ENCODE results near the gene ATG2B. TPM values are rescaled to one million over a fixed set of nuclear protein-coding genes. Genes with fewer than 3 reads are reported as not detected.

The ATG2B gene
- total and polyA plus RNA-seq, 2 experiments from 2014 or later, result 3.3 to 20.4 TPM

GRCh38 chr14:96338551-96338950 is 24.6 kb downstream of the ATG2B start:
- no peaks in the 10 kb centered on the region for H3K9me2 ChIP-seq (replicated peaks; ENCODE audit: insufficient read depth)
- no peak overlapping the region for H3K27ac ChIP-seq
- 95% methylated on average over 1 of the region's 1 CpG for WGBS (ENCODE audit: low lambda C conversion rate, missing lambda C conversion rate)
- H3K36me3 ChIP-seq (replicated peaks; ENCODE audit: insufficient read depth, low read depth), result peaks cover 4% of the 10 kb centered on the region
- H3K79me2 ChIP-seq, result no peaks in the 10 kb centered on the region
- TF ChIP-seq CTCF (IDR thresholded peaks at IDR 0.05; ENCODE audit: poor library complexity) (no peak), EZH2 (IDR thresholded peaks at IDR 0.05; ENCODE audit: borderline replicate concordance) (no peak), EZH2phosphoT487 (IDR thresholded peaks at IDR 0.05; ENCODE audit: low read depth, severe bottlenecking, unreplicated experiment) (no peak)
- H3K4me3 ChIP-seq, result no peak overlapping the region
- no peak for DNase-seq (ENCODE audit: low spot score)
- H3K27me3 ChIP-seq, result no peaks in the 10 kb centered on the region
- no peaks in the 10 kb centered on the region for H3K9me3 ChIP-seq (ENCODE audit: low read depth)
- no peak overlapping the region for H2AFZ ChIP-seq
- H4K20me1 ChIP-seq (ENCODE audit: insufficient read depth, poor library complexity, severe bottlenecking), result no peaks in the 10 kb centered on the region
- H3K4me2 ChIP-seq, result no peak overlapping the region
- H3K4me1 ChIP-seq (ENCODE audit: insufficient read depth), result no peaks in the 10 kb centered on the region

GRCh38 chr14:96324219-96324618 is 38.9 kb downstream of the ATG2B start:
- Histone ChIP-seq H3K27me3 (no peaks in the 10 kb centered on the region), H2AFZ (no peak overlapping the region), H3K79me2 (no peaks in the 10 kb centered on the region), H3K9me2 (replicated peaks; ENCODE audit: insufficient read depth) (no peaks in the 10 kb centered on the region), H3K9me3 (ENCODE audit: low read depth) (no peaks in the 10 kb centered on the region), H3K4me1 (ENCODE audit: insufficient read depth) (no peaks in the 10 kb centered on the region), H4K20me1 (ENCODE audit: insufficient read depth, poor library complexity, severe bottlenecking) (no peaks in the 10 kb centered on the region), H3K36me3 (replicated peaks; ENCODE audit: insufficient read depth, low read depth) (no peaks in the 10 kb centered on the region), H3K4me3 (no peak overlapping the region), H3K4me2 (no peak overlapping the region), H3K27ac (no peak overlapping the region)
- no peak for DNase-seq (ENCODE audit: low spot score)
- TF ChIP-seq CTCF (IDR thresholded peaks at IDR 0.05; ENCODE audit: poor library complexity), result no peak
- no peak for TF ChIP-seq EZH2phosphoT487 (IDR thresholded peaks at IDR 0.05; ENCODE audit: low read depth, severe bottlenecking, unreplicated experiment)
- TF ChIP-seq EZH2 (IDR thresholded peaks at IDR 0.05; ENCODE audit: borderline replicate concordance), result no peak
- WGBS (ENCODE audit: low lambda C conversion rate, missing lambda C conversion rate), result 96% methylated on average over 7 of the region's 7 CpGs

GRCh38 chr14:96320605-96321004 is 42.5 kb downstream of the ATG2B start:
- no peaks in the 10 kb centered on the region for H4K20me1 ChIP-seq (ENCODE audit: insufficient read depth, poor library complexity, severe bottlenecking)
- TF ChIP-seq CTCF (IDR thresholded peaks at IDR 0.05; ENCODE audit: poor library complexity) (no peak), EZH2 (IDR thresholded peaks at IDR 0.05; ENCODE audit: borderline replicate concordance) (no peak), EZH2phosphoT487 (IDR thresholded peaks at IDR 0.05; ENCODE audit: low read depth, severe bottlenecking, unreplicated experiment) (no peak)
- H3K4me2 ChIP-seq, result no peak overlapping the region
- WGBS (ENCODE audit: low lambda C conversion rate, missing lambda C conversion rate), result 100% methylated on average over 1 of the region's 1 CpG
- no peaks in the 10 kb centered on the region for H3K27me3 ChIP-seq
- no peak overlapping the region for H3K4me3 ChIP-seq
- H3K79me2 ChIP-seq, result no peaks in the 10 kb centered on the region
- no peak overlapping the region for H2AFZ ChIP-seq
- no peak overlapping the region for H3K27ac ChIP-seq
- DNase-seq (ENCODE audit: low spot score), result no peak
- no peaks in the 10 kb centered on the region for H3K36me3 ChIP-seq (replicated peaks; ENCODE audit: insufficient read depth, low read depth)
- no peaks in the 10 kb centered on the region for H3K9me2 ChIP-seq (replicated peaks; ENCODE audit: insufficient read depth)
- H3K4me1 ChIP-seq (ENCODE audit: insufficient read depth), result no peaks in the 10 kb centered on the region
- H3K9me3 ChIP-seq (ENCODE audit: low read depth), result no peaks in the 10 kb centered on the region

GRCh38 chr14:96318836-96319235 is 44.3 kb downstream of the ATG2B start:
- TF ChIP-seq CTCF (IDR thresholded peaks at IDR 0.05; ENCODE audit: poor library complexity) (no peak), EZH2phosphoT487 (IDR thresholded peaks at IDR 0.05; ENCODE audit: low read depth, severe bottlenecking, unreplicated experiment) (no peak), EZH2 (IDR thresholded peaks at IDR 0.05; ENCODE audit: borderline replicate concordance) (no peak)
- H3K36me3 ChIP-seq (replicated peaks; ENCODE audit: insufficient read depth, low read depth), result no peaks in the 10 kb centered on the region
- 92% methylated on average over 9 of the region's 9 CpGs for WGBS (ENCODE audit: low lambda C conversion rate, missing lambda C conversion rate)

More at GRCh38 chr14:96318836-96319235, 44.3 kb downstream of the ATG2B start:
- Histone ChIP-seq H3K27me3 (no peaks in the 10 kb centered on the region), H3K9me2 (replicated peaks; ENCODE audit: insufficient read depth) (no peaks in the 10 kb centered on the region), H3K9me3 (ENCODE audit: low read depth) (no peaks in the 10 kb centered on the region), H3K4me2 (no peak overlapping the region), H2AFZ (no peak overlapping the region), H3K4me3 (no peak overlapping the region), H4K20me1 (ENCODE audit: insufficient read depth, poor library complexity, severe bottlenecking) (no peaks in the 10 kb centered on the region), H3K79me2 (no peaks in the 10 kb centered on the region), H3K4me1 (ENCODE audit: insufficient read depth) (no peaks in the 10 kb centered on the region), H3K27ac (no peak overlapping the region)
- no peak for DNase-seq (ENCODE audit: low spot score)

Data from hepatocyte (in vitro differentiated cells).